Erythroblast (primary cell): Measurements from ENCODE around the gene CUBN.

Experiments
- DNase-seq, 2 experiments: peaks; one replicate each; lab custom pipeline; 2025; lab: John Stamatoyannopoulos, UW
- GATA1 ChIP-seq: IDR thresholded peaks from 2 replicates; pipeline ENCODE4 v1.6.1; 2011; ENCODE audit warnings: low read depth, mild to moderate bottlenecking, control low read depth, low read length, moderate library complexity
- POLR2A ChIP-seq: IDR thresholded peaks from 2 replicates; pipeline ENCODE4 v1.6.1; 2011; ENCODE audit warnings: mild to moderate bottlenecking, low read length

The CUBN gene

GRCh38 chr10:17106991-17107390, 22.6 kb downstream of the CUBN start:
- DNase-seq: no peak
- TF ChIP-seq POLR2A: no peak
- no peak for TF ChIP-seq GATA1

GRCh38 chr10:17101910-17102266, 27.7 kb downstream of the CUBN start:
- TF ChIP-seq GATA1 (no peak), POLR2A (no peak)
- DNase-seq: no peak

DNA sequence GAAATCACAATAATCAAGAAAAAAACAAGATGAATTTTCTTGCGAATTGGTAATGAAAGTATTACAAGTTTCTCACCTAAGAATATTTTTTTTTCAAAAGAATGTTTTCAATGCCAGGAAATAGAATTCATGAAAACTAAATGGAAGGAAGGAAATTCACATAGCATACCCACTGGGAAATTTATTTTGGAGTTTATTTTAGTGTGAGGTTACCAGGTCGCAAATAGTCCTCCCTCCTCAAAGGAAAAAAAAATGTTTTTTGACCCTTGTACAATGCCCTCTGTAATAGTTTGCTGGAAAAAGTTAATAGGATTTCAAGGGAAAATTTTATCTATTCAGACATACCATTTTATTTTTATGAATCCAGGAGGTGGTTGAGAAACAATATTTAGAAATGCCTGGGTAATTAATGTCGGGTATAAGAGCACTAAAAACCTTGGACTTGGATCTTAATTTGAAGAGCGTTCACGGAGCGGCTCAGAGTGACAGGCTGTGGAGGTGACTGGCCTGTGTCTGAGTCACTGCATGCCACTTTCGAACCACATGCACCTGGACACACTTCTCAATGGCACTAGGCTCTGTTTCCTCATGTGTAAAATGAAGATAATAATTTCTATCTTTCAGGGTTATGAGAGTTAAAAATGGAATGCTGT, 28.2 kb downstream of the CUBN start:
- no peak for DNase-seq
- TF ChIP-seq GATA1 (no peak), POLR2A (no peak)

DNA sequence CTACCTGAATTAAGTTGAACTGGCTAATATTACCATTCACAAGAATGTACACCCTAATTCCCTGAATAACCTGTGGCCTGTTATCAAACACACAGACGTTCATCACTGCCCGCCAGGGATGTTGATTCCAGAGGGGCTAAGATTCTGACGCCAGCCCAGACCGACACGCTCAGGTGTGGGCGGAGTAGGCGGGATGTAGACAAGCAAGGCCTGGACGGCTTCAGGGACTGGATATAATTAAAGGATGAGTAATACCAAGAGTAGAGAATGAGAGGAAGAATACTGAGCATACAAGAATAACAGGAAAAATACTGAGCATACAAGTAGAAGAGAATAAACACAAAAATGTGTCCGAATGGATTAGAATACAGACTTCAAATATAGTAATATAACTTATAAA, 29.0 kb downstream of the CUBN start:
- no peak for DNase-seq
- no peak for TF ChIP-seq POLR2A
- TF ChIP-seq GATA1: no peak

DNA sequence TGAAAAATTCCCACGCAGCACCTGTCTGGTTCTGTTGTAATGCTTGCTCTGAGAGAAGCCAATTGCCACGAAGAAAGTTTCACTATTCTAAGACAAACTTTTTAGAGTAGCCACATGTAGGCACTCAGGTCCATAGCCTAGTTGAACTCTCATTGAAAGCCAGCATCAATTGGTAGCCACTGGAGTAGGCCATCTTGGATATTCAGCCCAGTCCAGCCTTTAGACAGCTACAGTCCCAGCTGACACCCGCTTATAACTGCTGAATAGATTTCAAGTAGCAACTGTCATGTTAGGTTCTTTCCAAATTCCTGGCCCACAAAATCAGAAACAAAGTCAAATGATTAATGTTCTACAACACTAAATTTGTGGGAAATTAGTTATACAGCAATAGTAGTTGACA, 31.6 kb downstream of the CUBN start:
- no peak for TF ChIP-seq GATA1
- TF ChIP-seq POLR2A: no peak
- no peak for DNase-seq

DNA sequence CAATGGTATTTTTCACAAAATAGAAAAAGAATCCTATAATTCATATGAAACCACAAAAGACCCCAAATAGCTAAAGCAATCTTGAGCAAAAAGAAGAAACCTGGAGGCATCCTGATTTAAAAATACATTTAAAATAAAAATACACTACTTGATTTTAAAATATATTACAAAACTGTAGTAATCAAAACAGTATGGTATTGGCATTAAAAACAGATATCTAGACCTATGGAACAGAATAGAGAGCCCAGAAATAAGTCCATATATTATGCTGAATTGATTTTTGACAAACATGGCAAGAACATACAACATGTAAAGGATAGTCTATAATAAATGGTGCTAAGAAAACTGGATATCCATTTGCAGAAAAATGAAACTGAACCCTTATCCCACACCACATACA, 34.8 kb downstream of the CUBN start:
- no peak for DNase-seq
- TF ChIP-seq POLR2A (no peak), GATA1 (no peak)

DNA sequence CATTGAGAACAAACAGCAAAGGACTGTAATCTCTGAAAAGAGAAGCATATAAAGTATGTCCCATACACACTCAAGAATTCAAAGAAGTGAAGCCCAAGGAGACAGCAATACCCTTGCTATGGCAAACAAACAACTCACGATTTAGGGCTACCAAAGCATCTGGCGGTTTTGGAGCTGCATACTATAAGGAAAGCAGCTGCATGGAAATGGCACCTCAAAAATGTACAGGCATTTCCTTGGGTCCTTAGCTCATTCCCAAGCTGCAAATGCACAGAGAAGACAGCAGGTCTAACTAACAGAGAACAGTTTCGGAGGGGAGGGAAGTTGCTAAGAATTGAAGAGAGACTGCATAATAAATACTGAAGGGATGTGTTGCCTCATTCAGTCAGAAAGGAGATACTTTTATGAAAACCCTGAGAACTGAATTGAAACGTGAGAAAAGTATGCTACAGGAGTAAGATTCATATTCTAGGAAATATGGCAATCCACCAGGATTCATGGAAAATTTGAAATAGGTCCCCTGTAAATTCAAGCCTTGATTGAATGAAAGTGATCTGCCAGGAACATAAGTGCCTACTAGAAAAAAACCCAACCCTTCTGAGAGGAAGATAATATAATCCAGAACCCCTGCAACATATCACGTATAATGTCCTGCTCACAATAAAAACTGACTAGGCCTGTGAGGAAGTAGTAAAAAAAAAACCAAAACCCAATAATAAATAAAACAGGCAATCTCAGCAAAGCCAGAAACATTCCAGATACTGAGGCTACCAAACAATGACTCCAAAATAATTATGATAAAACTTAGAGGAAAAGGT, 36.4 kb downstream of the CUBN start:
- DNase-seq: no peak
- TF ChIP-seq POLR2A: no peak
- TF ChIP-seq GATA1: no peak

DNA sequence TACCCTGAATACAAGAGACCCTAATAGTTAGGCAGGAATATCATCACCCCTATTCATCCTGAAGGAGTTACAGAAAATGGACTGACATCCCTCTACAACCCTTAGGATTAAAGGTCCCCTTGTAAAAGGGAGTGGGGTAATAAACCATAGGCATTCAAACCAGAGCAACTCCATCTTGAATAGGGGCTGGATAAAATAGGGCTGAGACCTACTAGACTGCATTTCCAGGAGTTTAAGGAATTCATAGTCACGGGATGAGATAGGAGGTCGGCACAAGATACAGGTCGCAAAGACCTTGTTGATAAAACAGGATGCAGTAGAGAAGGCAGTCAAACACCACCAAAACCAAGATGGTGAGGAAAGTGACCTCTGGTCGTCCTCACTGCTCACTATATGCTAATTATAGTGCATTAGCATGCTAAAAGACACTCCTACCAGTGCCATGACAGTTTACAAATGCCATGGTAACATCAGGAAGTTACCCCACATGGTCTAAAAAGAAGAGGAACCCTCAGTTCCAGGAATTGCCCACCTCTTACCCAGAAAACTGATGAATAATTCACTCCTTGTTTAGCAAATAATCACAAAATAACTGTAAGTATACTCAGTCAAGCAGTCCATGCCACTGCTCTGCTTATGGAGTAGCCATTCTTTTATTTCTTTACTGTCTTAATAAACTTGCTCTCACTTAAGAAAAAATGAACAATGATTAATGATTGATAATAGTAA, 37.2 kb downstream of the CUBN start:
- no peak for DNase-seq
- TF ChIP-seq POLR2A: no peak
- no peak for TF ChIP-seq GATA1

DNA sequence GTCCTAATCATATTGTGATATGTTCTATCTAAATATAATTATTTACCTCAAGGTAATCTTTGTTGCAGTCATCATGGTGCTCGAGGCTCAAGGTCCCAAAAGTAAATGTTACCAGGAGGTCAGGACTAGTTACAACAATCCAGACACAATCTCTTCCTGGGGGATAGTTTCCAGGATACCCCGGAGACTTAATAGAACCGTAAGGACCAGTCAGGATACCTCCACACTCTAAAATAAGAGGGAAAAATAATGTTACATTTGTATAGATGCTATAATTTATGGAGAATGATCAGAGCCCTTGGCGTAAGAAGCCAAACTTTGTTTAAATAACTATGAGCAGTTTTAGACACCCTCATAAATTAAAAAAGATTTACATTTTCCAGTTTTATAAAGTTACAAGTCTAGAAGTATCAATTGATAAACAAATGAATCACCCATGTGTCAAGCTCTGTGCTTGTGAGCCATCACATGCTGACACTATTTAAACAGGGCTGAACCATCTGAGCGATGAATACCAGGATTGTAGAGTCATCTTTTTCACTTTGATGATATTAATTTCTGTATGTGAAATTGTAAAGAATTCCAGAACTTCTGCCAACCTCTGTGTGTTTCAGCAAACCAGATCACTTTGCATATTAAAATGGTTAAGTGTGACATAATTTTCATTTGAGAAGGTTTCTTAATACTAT, 41.3 kb downstream of the CUBN start:
- no peak for DNase-seq

GRCh38 chr10:17086865-17087367, 42.7 kb downstream of the CUBN start:
- TF ChIP-seq POLR2A (no peak), GATA1 (no peak)
- DNase-seq: no peak

More for the DNA sequence above, 41.3 kb downstream of the CUBN start:
- TF ChIP-seq GATA1 (no peak), POLR2A (no peak)

DNA sequence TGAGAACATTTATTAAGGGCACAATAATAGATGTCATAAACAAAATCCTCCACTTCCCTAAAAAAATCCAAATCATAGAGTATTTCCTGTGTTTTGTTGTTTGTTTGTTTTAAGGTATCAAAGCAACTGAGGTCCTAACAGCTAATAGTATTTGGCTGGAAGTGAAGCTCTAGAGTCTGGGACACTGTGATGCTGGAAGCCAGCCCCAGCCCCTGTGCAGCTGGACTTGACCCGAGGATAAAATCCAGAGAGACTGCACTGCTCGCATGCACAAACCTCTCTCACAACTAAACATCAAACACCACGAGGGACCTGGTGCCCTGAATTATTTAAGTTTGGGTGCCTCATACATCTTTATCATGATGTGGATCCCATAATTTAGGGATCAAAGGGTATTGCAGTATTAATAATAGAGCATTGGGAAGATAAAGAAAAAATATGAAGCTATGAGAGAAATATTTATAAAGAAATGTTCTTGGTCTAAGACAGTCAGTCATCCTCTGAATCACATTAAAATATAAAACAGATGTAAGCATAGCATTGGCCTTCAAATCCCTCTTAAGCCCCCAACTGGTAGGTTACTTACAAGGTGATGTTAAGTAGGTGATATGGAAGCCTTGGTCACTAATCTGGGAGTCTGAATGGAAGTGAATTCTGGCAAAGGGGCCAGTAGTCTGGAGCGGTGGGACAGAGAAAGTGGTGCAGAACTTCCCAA, 44.4 kb downstream of the CUBN start:
- no peak for DNase-seq
- TF ChIP-seq POLR2A: no peak
- no peak for TF ChIP-seq GATA1

DNA sequence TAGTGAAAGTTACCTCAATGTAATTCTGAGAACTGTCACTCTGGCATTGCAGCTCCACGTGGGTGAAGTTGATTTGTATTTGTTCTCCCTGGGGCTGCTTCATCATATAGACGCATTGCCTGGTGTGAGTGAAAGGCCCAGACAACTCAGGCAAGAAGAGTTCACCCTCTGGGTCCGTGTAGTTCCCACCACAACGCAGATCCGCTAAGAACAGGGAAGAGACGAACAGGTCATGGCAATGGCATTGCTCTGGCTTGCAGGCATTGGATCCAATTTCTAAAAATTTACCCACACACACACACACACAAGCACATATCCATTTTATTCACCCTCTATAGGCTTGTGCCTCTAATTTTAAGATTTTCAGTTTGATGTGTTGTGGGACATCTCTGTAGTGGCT, 45.4 kb downstream of the CUBN start:
- DNase-seq: no peak
- TF ChIP-seq GATA1: no peak
- no peak for TF ChIP-seq POLR2A

DNA sequence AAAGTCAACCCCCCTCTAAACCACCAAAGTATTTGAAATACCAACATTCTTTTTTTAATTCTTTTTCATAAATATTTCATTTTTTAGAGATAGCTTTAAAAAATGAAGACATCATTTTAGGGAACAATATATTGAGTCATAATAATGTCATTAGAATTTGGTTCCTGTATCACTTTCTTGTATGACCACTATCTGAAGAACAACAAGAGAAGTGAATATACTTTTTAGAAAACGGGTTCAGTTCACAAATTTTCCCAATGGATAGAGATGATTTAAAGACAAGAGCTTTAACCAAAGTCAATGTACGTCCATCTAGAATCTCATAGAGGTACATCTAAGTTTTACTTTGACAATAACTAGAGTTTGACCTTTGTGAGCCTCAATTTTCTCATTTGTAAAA, 48.2 kb downstream of the CUBN start:
- TF ChIP-seq GATA1: no peak
- TF ChIP-seq POLR2A: no peak
- DNase-seq: no peak

GRCh38 chr10:17077890-17078289, 51.7 kb downstream of the CUBN start:
- no peak for DNase-seq
- TF ChIP-seq POLR2A (no peak), GATA1 (no peak)
